ENCODE measurements around the gene DLG1.

GRCh38 chr3:197002701-197003454, 295.5 kb downstream of the DLG1 start:
- TF ChIP-seq CTCF (IDR thresholded peaks at IDR 0.05; ENCODE audit: low read depth, low read length, missing input control), result peak; percentile 72
- no peak for TF ChIP-seq TAF1 (conservative IDR thresholded peaks at IDR 0.05)
- peak in 1 of 2 donors; percentile 55 for TF ChIP-seq RAD21 (IDR thresholded peaks at IDR 0.05)
- no peak for TF ChIP-seq JUND (IDR thresholded peaks at IDR 0.05)

Measured in liver (tissue), 3 donors.